A673 (cell line): ENCODE measurements around the gene TBC1D8B. TPM values are rescaled to one million over a fixed set of nuclear protein-coding genes. Genes with fewer than 3 reads are reported as not detected.
"Not testable (repeated sequence)": the region's sequence is repeated elsewhere in the genome, so short reads cannot be mapped to it uniquely, and the experiment has no call there.

Source experiments
- BruUV-seq: library from RNA; stranded (reverse); fragments of 400-500 nt; replicated peaks from 2 replicates; lab custom pipeline; 2021; lab: Mats Ljungman, UMichigan
- CTCF ChIA-PET: fragments of 300-600 bp; sonication (Branson Sonifier 250); formaldehyde crosslinking; loops from one replicate; lab custom pipeline; 2022; ENCODE audit warnings: antibody characterized with exemption; lab: Charles Lee
- POLR2A ChIA-PET: fragments of 300-600 bp; sonication (Branson Sonifier 250); formaldehyde crosslinking; loops from one replicate; lab custom pipeline; 2022; ENCODE audit warnings: antibody characterized with exemption; ENCODE audit not compliant: low non-redundant PET; lab: Charles Lee
- DNase-seq: peaks from one replicate; pipeline ENCODE4 v3.0.0-alpha.2; 2015; ENCODE audit warnings: low spot score
- H3K27ac ChIP-seq: fragments of 200-600 bp; sonication (generic); 2 replicates; pipeline ENCODE4 v1.5.1; 2016; ENCODE audit warnings: mixed run types, low read depth, mild to moderate bottlenecking, mixed read lengths, antibody characterized with exemption, low read length; ENCODE audit not compliant: poor library complexity, severe bottlenecking
- H3K27me3 ChIP-seq: fragments of 200-600 bp; sonication (generic); replicated peaks from 2 replicates; pipeline ENCODE4 v1.6.1; 2017; ENCODE audit warnings: mixed run types, low read depth, mild to moderate bottlenecking, mixed read lengths, antibody characterized with exemption, low read length; ENCODE audit not compliant: insufficient read depth, poor library complexity
- H3K36me3 ChIP-seq: fragments of 200-600 bp; sonication (generic); 2 replicates; pipeline ENCODE4 v1.6.1; 2016; ENCODE audit warnings: mixed run types, mild to moderate bottlenecking, mixed read lengths, antibody characterized with exemption, low read length; ENCODE audit not compliant: insufficient read depth, poor library complexity, severe bottlenecking
- H3K4me1 ChIP-seq: fragments of 200-600 bp; sonication (generic); 2 replicates; pipeline ENCODE4 v1.6.1; 2017; ENCODE audit warnings: mixed run types, mild to moderate bottlenecking, mixed read lengths, antibody characterized with exemption, low read length; ENCODE audit not compliant: insufficient read depth, poor library complexity, severe bottlenecking
- H3K4me3 ChIP-seq: fragments of 200-600 bp; sonication (generic); 2 replicates; pipeline ENCODE4 v1.5.1; 2016; ENCODE audit warnings: low read depth, mixed run types, mild to moderate bottlenecking, mixed read lengths, low read length; ENCODE audit not compliant: poor library complexity, severe bottlenecking
- H3K9me3 ChIP-seq: fragments of 200-600 bp; sonication (generic); 2 replicates; pipeline ENCODE4 v1.6.1; 2016; ENCODE audit warnings: mixed run types, low read depth, mild to moderate bottlenecking, mixed read lengths, antibody characterized with exemption, low read length; ENCODE audit not compliant: poor library complexity, severe bottlenecking
- CTCF ChIP-seq: fragments of 300-800, 200-600 bp; sonication (generic); conservative IDR thresholded peaks from 2 replicates; pipeline ENCODE4 v1.5.1; 2017; ENCODE audit warnings: low read depth, mild to moderate bottlenecking, antibody characterized with exemption, low read length, moderate library complexity, mixed read lengths
- EZH2 ChIP-seq: fragments of 200-600 bp; sonication (generic); IDR thresholded peaks from 2 replicates; pipeline ENCODE4 v1.6.1; 2017; ENCODE audit warnings: borderline replicate concordance, low read depth, mild to moderate bottlenecking, mixed read lengths, antibody characterized with exemption, low read length; ENCODE audit not compliant: poor library complexity, severe bottlenecking
- intact Hi-C: fragments of 100-400 bp; cut with micrococcal nuclease; formaldehyde crosslinking; loops from one replicate; pipeline ENCODE4 v1.10.0; 2022; ENCODE audit not compliant: unreplicated experiment
- total RNA-seq: library from RNA; stranded (reverse); gene quantifications from 2 replicates; pipeline ENCODE4 v1.2.3, GENCODE V29; 2021

TBC1D8B gene
- total RNA-seq, 1 experiment from 2014 or later, result 0.41 TPM

- no TSS peak for BruUV-seq
- peak; percentile 52 for TF ChIP-seq CTCF
- TF ChIP-seq EZH2, result no peak
- DNase-seq, result peak; percentile 2
- ChIA-PET POLR2A (no interaction called here), CTCF (no interaction called here)
- no peaks in the 10 kb centered on the region for H3K36me3 ChIP-seq
- H3K4me3 ChIP-seq, result no peak overlapping the region
- no peak overlapping the region for H3K27ac ChIP-seq
- intact Hi-C loops, result loop anchor here (1.0 kb wide), 1 partner anchor 310 kb away; no protein-coding TSS in a partner anchor
- H3K9me3 ChIP-seq, result no peaks in the 10 kb centered on the region
- H3K27me3 ChIP-seq, result peaks cover 9% of the 10 kb centered on the region
- no peaks in the 10 kb centered on the region for H3K4me1 ChIP-seq
These were observed 11.0 kb upstream of the TBC1D8B start for GRCh38 chrX:106791495-106791894.

- Histone ChIP-seq H3K9me3 (no peaks in the 10 kb centered on the region), H3K4me1 (no peaks in the 10 kb centered on the region), H3K27ac (no peak overlapping the region), H3K36me3 (no peaks in the 10 kb centered on the region), H3K27me3 (peaks cover 29% of the 10 kb centered on the region), H3K4me3 (peak overlapping the region; percentile 49)
- CTCF ChIA-PET, result interaction anchor here (0.6 kb wide), 1 partner anchor 46 kb away, joined by 3 read pairs; no protein-coding TSS in a partner anchor
- TF ChIP-seq CTCF, result no peak
- TF ChIP-seq EZH2, result no peak
- intact Hi-C loops, result no loop called here
- POLR2A ChIA-PET, result no interaction called here
- no peak for DNase-seq
- no TSS peak for BruUV-seq
These were observed 448 bp upstream of the TBC1D8B start for GRCh38 chrX:106802063-106802387.

GRCh38 chrX:106811131-106811910 is 8.8 kb downstream of the TBC1D8B start:
- no peak for DNase-seq
- H3K4me3 ChIP-seq, result no peak overlapping the region
- H3K27ac ChIP-seq, result no peak overlapping the region
- ChIA-PET POLR2A (no interaction called here), CTCF (no interaction called here)
- TF ChIP-seq CTCF, result no peak
- TF ChIP-seq EZH2, result no peak
- no peaks in the 10 kb centered on the region for H3K9me3 ChIP-seq
- no peaks in the 10 kb centered on the region for H3K4me1 ChIP-seq
- peaks cover 3% of the 10 kb centered on the region for H3K27me3 ChIP-seq
- intact Hi-C loops, result no loop called here
- no TSS peak for BruUV-seq
- H3K36me3 ChIP-seq, result no peaks in the 10 kb centered on the region

GRCh38 chrX:106812930-106813329 is 10.5 kb downstream of the TBC1D8B start:
- DNase-seq, POLR2A ChIA-PET, H3K4me1 ChIP-seq, H3K9me3 ChIP-seq, intact Hi-C loops, BruUV-seq, H3K27ac ChIP-seq, CTCF ChIA-PET, H3K36me3 ChIP-seq, H3K27me3 ChIP-seq, H3K4me3 ChIP-seq: not testable (repeated sequence)

GRCh38 chrX:106814093-106814492 is 11.6 kb downstream of the TBC1D8B start:
- CTCF ChIA-PET, POLR2A ChIA-PET, H3K27ac ChIP-seq, H3K4me3 ChIP-seq, H3K36me3 ChIP-seq, H3K9me3 ChIP-seq, H3K4me1 ChIP-seq, intact Hi-C loops, BruUV-seq, DNase-seq, H3K27me3 ChIP-seq: not testable (repeated sequence)
